Measurements from ENCODE around the gene SLC30A1.

GRCh38 chr1:211599250-211599649, 20.3 kb upstream of the SLC30A1 start:
- TF ChIP-seq CTCF (IDR thresholded peaks at IDR 0.05) (no peak), POLR2AphosphoS5 (IDR thresholded peaks at IDR 0.05) (no peak), POLR2A (IDR thresholded peaks at IDR 0.05) (no peak), EP300 (IDR thresholded peaks at IDR 0.05) (no peak)
